Neural cell (in vitro differentiated cells): ENCODE data around the gene TMEM234. TPM values are rescaled to one million over a fixed set of nuclear protein-coding genes. Genes with fewer than 3 reads are reported as not detected.

Experiments
- H2AFZ ChIP-seq: fragments of 200-600, 300-800 bp; sonication (generic), shearing (Covaris generic); 2 replicates; pipeline ENCODE4 v1.6.0; 2014; ENCODE audit warnings: low read depth, mild to moderate bottlenecking, antibody characterized with exemption, low read length, moderate library complexity
- H3F3A ChIP-seq: fragments of 200-600 bp; shearing (Covaris generic); 2 replicates; pipeline ENCODE4 v1.6.1; 2016; ENCODE audit warnings: mild to moderate bottlenecking, moderate library complexity, mixed read lengths, antibody characterized with exemption, low read length; ENCODE audit not compliant: insufficient read depth, poor library complexity, severe bottlenecking
- H3K27ac ChIP-seq: fragments of 200-600, 300-800 bp; sonication (generic), shearing (Covaris generic); 2 replicates; pipeline ENCODE4 v1.5.1; 2014; ENCODE audit warnings: mild to moderate bottlenecking, low read length, moderate library complexity
- H3K27me3 ChIP-seq: fragments of 300-800, 200-600 bp; sonication (generic), shearing (Covaris generic); 2 replicates; pipeline ENCODE4 v1.6.0; 2014; ENCODE audit warnings: mild to moderate bottlenecking, low read depth, low read length, moderate library complexity; ENCODE audit not compliant: insufficient read depth
- H3K36me3 ChIP-seq: fragments of 300-800, 200-600 bp; sonication (generic), shearing (Covaris generic); 2 replicates; pipeline ENCODE4 v1.5.1; 2014; ENCODE audit warnings: mild to moderate bottlenecking, antibody characterized with exemption, low read length, moderate library complexity; ENCODE audit not compliant: insufficient read depth
- H3K4me2 ChIP-seq: fragments of 300-800, 200-600 bp; sonication (generic), shearing (Covaris generic); 2 replicates; pipeline ENCODE4 v1.6.0; 2014; ENCODE audit warnings: mild to moderate bottlenecking, low read length
- H3K4me3 ChIP-seq: fragments of 300-800, 200-600 bp; sonication (generic), shearing (Covaris generic); 2 replicates; pipeline ENCODE4 v1.5.1; 2014; ENCODE audit warnings: mild to moderate bottlenecking, low read length, moderate library complexity
- H3K79me2 ChIP-seq: fragments of 200-600 bp; shearing (Covaris generic); replicated peaks from 2 replicates; pipeline ENCODE4 v1.6.0; 2014; ENCODE audit warnings: mild to moderate bottlenecking, low read length, moderate library complexity; ENCODE audit not compliant: insufficient read depth
- H3K9ac ChIP-seq: fragments of 300-800, 200-600 bp; sonication (generic), shearing (Covaris generic); 2 replicates; pipeline ENCODE4 v1.6.1; 2016; ENCODE audit warnings: mild to moderate bottlenecking, low read length, mixed read lengths
- H3K9me2 ChIP-seq: fragments of 200-600 bp; shearing (Covaris generic); 2 replicates; pipeline ENCODE4 v1.6.1; 2016; ENCODE audit warnings: mild to moderate bottlenecking, low read length, mixed read lengths; ENCODE audit not compliant: insufficient read depth
- H3K9me3 ChIP-seq: fragments of 200-600, 300-800 bp; sonication (generic), shearing (Covaris generic); 2 replicates; pipeline ENCODE4 v1.6.1; 2016; ENCODE audit warnings: mild to moderate bottlenecking, mixed run types, low read length, moderate library complexity, mixed read lengths
- H4K20me1 ChIP-seq: fragments of 200-600 bp; shearing (Covaris generic); 2 replicates; pipeline ENCODE4 v1.6.1; 2016; ENCODE audit warnings: mild to moderate bottlenecking, mixed run types; ENCODE audit not compliant: insufficient read depth
- EP300 ChIP-seq: fragments of 450-650 bp; conservative IDR thresholded peaks from 2 replicates; pipeline ENCODE4 v1.6.1; 2014; ENCODE audit warnings: antibody characterized with exemption, mild to moderate bottlenecking, moderate library complexity; ENCODE audit not compliant: poor library complexity, severe bottlenecking
- EZH2 ChIP-seq: fragments of 200-600, 300-800 bp; shearing (Covaris generic), sonication (generic); IDR thresholded peaks from 2 replicates; pipeline ENCODE4 v1.6.1; 2014; ENCODE audit warnings: antibody characterized with exemption, low read length, borderline replicate concordance, mild to moderate bottlenecking; ENCODE audit not compliant: insufficient read depth, poor library complexity, severe bottlenecking
- MXI1 ChIP-seq: fragments of 450-650 bp; conservative IDR thresholded peaks from 2 replicates; pipeline ENCODE4 v1.6.1; 2014; ENCODE audit warnings: antibody characterized with exemption, mild to moderate bottlenecking; ENCODE audit not compliant: poor library complexity, severe bottlenecking
- POLR2AphosphoS5 ChIP-seq: IDR thresholded peaks from 2 replicates; pipeline ENCODE4 v1.6.1; 2012
- RAD21 ChIP-seq: fragments of 450-650 bp; conservative IDR thresholded peaks from 2 replicates; pipeline ENCODE4 v1.6.1; 2014; ENCODE audit warnings: antibody characterized with exemption, mild to moderate bottlenecking, moderate library complexity
- SMC3 ChIP-seq: fragments of 450-650 bp; conservative IDR thresholded peaks from 2 replicates; pipeline ENCODE4 v1.6.1; 2014; ENCODE audit warnings: antibody characterized with exemption, mild to moderate bottlenecking, moderate library complexity; ENCODE audit not compliant: poor library complexity
- TAF1 ChIP-seq: IDR thresholded peaks from 2 replicates; pipeline ENCODE4 v1.6.1; 2012; ENCODE audit warnings: low read depth
- polyA plus RNA-seq: library from polyadenylated mRNA; depleted of rRNA; stranded (reverse); fragments of >200 nt; gene quantifications from 2 replicates; pipeline ENCODE4 v1.2.3, GENCODE V29; 2014
- TF ChIP-seq, protein P1 (sequence below): IDR thresholded peaks from 2 replicates; pipeline ENCODE4 v1.6.1; 2012; ENCODE audit warnings: borderline replicate concordance
- TF ChIP-seq, protein P2 (sequence below): fragments of 450-650 bp; IDR thresholded peaks from 2 replicates; pipeline ENCODE4 v1.5.1; 2014; ENCODE audit warnings: antibody characterized with exemption, mild to moderate bottlenecking, moderate library complexity; ENCODE audit not compliant: poor library complexity, severe bottlenecking

Gene TMEM234
- polyA plus RNA-seq, 1 donor from 2014 or later: 24.4 TPM

- Histone ChIP-seq H4K20me1 (no peaks in the 10 kb centered on the region), H3K79me2 (peaks cover 4% of the 10 kb centered on the region), H2AFZ (peak overlapping the region; percentile 56), H3K9me3 (no peaks in the 10 kb centered on the region), H3K9me2 (no peaks in the 10 kb centered on the region), H3K36me3 (no peaks in the 10 kb centered on the region), H3K27me3 (no peaks in the 10 kb centered on the region), H3K4me2 (peak overlapping the region; percentile 91), H3K4me3 (peak overlapping the region; percentile 86), H3F3A (no peaks in the 10 kb centered on the region), H3K9ac (peak overlapping the region; percentile 94), H3K27ac (peak overlapping the region; percentile 98)
- TF ChIP-seq, protein P1, sequence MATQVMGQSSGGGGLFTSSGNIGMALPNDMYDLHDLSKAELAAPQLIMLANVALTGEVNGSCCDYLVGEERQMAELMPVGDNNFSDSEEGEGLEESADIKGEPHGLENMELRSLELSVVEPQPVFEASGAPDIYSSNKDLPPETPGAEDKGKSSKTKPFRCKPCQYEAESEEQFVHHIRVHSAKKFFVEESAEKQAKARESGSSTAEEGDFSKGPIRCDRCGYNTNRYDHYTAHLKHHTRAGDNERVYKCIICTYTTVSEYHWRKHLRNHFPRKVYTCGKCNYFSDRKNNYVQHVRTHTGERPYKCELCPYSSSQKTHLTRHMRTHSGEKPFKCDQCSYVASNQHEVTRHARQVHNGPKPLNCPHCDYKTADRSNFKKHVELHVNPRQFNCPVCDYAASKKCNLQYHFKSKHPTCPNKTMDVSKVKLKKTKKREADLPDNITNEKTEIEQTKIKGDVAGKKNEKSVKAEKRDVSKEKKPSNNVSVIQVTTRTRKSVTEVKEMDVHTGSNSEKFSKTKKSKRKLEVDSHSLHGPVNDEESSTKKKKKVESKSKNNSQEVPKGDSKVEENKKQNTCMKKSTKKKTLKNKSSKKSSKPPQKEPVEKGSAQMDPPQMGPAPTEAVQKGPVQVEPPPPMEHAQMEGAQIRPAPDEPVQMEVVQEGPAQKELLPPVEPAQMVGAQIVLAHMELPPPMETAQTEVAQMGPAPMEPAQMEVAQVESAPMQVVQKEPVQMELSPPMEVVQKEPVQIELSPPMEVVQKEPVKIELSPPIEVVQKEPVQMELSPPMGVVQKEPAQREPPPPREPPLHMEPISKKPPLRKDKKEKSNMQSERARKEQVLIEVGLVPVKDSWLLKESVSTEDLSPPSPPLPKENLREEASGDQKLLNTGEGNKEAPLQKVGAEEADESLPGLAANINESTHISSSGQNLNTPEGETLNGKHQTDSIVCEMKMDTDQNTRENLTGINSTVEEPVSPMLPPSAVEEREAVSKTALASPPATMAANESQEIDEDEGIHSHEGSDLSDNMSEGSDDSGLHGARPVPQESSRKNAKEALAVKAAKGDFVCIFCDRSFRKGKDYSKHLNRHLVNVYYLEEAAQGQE: peak; percentile 32
- no peak for TF ChIP-seq RAD21
These were observed 20.9 kb downstream of the TMEM234 start for GRCh38 chr1:32201011-32201855.

- peak within 1 kb of the TSS; percentile 56 for H2AFZ ChIP-seq
These were observed 21.7 kb downstream of the TMEM234 start, which contains the start of gene CCDC28B for GRCh38 chr1:32200226-32201010. TSS of gene CCDC28B (plus strand) at chr1:32200595. CDS start at chr1:32201936, 1,341 bp downstream.

More at GRCh38 chr1:32200226-32201010, 21.7 kb downstream of the TMEM234 start, which contains the start of gene CCDC28B:
- no peaks in the 10 kb centered on the region for H4K20me1 ChIP-seq
- H3K27me3 ChIP-seq: no peaks in the 10 kb centered on the region
- H3K9me3 ChIP-seq: no peaks in the 10 kb centered on the region
- H3F3A ChIP-seq: no peaks in the 10 kb centered on the region
- peak within 1 kb of the TSS; percentile 86 for H3K4me3 ChIP-seq
- TF ChIP-seq, protein P1: peak; percentile 48
- TF ChIP-seq, protein P2, sequence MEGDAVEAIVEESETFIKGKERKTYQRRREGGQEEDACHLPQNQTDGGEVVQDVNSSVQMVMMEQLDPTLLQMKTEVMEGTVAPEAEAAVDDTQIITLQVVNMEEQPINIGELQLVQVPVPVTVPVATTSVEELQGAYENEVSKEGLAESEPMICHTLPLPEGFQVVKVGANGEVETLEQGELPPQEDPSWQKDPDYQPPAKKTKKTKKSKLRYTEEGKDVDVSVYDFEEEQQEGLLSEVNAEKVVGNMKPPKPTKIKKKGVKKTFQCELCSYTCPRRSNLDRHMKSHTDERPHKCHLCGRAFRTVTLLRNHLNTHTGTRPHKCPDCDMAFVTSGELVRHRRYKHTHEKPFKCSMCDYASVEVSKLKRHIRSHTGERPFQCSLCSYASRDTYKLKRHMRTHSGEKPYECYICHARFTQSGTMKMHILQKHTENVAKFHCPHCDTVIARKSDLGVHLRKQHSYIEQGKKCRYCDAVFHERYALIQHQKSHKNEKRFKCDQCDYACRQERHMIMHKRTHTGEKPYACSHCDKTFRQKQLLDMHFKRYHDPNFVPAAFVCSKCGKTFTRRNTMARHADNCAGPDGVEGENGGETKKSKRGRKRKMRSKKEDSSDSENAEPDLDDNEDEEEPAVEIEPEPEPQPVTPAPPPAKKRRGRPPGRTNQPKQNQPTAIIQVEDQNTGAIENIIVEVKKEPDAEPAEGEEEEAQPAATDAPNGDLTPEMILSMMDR: peak; percentile 2
- TF ChIP-seq SMC3: no peak
- TF ChIP-seq POLR2AphosphoS5: peak; percentile 80
- TF ChIP-seq MXI1: peak; percentile 91
- TF ChIP-seq RAD21: no peak
- TF ChIP-seq TAF1: peak; percentile 68
- TF ChIP-seq EP300: peak; percentile 56
- TF ChIP-seq EZH2: no peak
- peak within 1 kb of the TSS; percentile 93 for H3K4me2 ChIP-seq
- no peaks in the 10 kb centered on the region for H3K9me2 ChIP-seq
- peak within 1 kb of the TSS; percentile 94 for H3K9ac ChIP-seq
- H3K27ac ChIP-seq: peak within 1 kb of the TSS; percentile 98
- no peaks in the 10 kb centered on the region for H3K36me3 ChIP-seq
- H3K79me2 ChIP-seq: no peaks in the 10 kb centered on the region
